ENCODE data around the gene SVIL. TPM values are rescaled to one million over a fixed set of nuclear protein-coding genes. Genes with fewer than 3 reads are reported as not detected.

The SVIL gene
- polyA plus RNA-seq, 4 donors = 6.7 to 26.4 (median 9.8) TPM

DNA sequence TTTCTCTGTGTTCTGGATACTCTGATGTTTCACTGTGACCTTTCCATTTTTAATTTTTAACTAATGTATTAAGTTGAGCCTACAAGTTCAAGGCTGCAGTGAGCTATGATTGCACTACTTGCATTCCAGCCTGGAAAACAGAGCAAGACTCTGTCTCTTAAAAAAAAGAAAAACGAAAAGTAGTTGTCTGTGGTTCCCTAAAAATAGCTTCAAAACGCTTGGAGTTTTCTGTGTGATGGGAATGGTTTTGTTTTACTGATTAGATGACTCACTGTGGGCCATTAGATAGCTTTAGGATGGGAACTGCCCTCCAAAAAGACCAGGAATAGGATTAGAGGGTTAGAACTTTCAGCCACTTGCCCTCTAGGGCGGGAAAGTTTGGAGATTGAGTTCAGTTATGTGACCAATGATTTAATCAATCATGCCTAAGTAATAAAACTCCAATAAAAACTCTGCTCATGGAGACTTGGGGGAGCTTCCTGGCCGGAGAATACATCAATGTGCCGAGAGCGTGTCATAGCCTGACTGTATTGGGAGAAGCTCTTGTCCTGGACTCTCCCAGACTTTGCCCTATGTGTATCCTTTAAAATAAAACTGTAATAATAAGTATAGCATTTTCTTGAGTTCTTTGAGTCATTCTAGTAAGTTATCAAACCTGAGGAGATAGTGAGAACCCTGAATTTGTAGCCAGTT is 198.8 kb downstream of the SVIL start:
- Histone ChIP-seq H3K4me1 (ENCODE audit: control insufficient read depth in 3 of 3, insufficient read depth in 2 of 3, low read depth in 1 of 3, low read length in 2 of 3) (no peaks in the 10 kb centered on the region), H3K36me3 (ENCODE audit: control insufficient read depth in 3 of 3, insufficient read depth in 2 of 3, low read depth in 1 of 3, low read length in 3 of 3) (peaks cover 0 to 2% (median 0%) of the 10 kb centered on the region in 3 donors), H3K4me3 (ENCODE audit: low read depth in 1 of 3, low read length in 3 of 3) (no peak overlapping the region), H3K27ac (ENCODE audit: low read depth in 1 of 3, low read length in 2 of 3) (no peak overlapping the region), H3K9me3 (ENCODE audit: control insufficient read depth in 2 of 2, insufficient read depth in 1 of 2, low read depth in 1 of 2, low read length in 1 of 2) (peaks cover 5 to 30% of the 10 kb centered on the region in 2 donors), H3K27me3 (ENCODE audit: control insufficient read depth in 3 of 3, insufficient read depth in 3 of 3, low read length in 3 of 3) (no peaks in the 10 kb centered on the region)
- DNase-seq (no peak), FAIRE-seq (no peak)
- 87 to 88% (median 88%) methylated on average over 6 of the region's 6 CpGs for WGBS, 3 donors

DNA sequence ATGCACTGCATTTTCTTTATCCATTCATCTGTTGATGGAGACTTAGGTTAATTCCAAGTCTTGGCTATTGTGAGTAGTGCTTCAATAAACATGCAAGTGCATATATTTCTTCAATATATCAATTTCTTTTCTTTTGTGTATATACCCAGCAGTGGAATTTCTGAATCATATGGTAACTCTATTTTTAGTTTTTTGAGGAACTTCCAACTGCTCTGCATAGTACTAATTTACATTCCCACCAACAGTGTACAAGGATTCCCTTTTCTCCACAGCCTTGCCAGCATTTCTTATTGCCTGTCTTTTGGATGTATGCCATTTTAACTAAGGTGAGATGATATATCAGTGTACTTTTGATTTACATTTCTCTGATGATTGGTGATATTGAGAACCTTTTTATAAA is 200.7 kb downstream of the SVIL start:
- Histone ChIP-seq H3K9me3 (ENCODE audit: control insufficient read depth in 2 of 2, insufficient read depth in 1 of 2, low read depth in 1 of 2, low read length in 1 of 2) (peaks cover 5 to 25% of the 10 kb centered on the region in 2 donors), H3K4me3 (ENCODE audit: low read depth in 1 of 3, low read length in 3 of 3) (no peak overlapping the region), H3K27me3 (ENCODE audit: control insufficient read depth in 3 of 3, insufficient read depth in 3 of 3, low read length in 3 of 3) (no peaks in the 10 kb centered on the region), H3K27ac (ENCODE audit: low read depth in 1 of 3, low read length in 2 of 3) (no peak overlapping the region), H3K36me3 (ENCODE audit: control insufficient read depth in 3 of 3, insufficient read depth in 2 of 3, low read depth in 1 of 3, low read length in 3 of 3) (peaks cover 0 to 2% (median 0%) of the 10 kb centered on the region in 3 donors), H3K4me1 (ENCODE audit: control insufficient read depth in 3 of 3, insufficient read depth in 2 of 3, low read depth in 1 of 3, low read length in 2 of 3) (no peaks in the 10 kb centered on the region)
- no peak for FAIRE-seq
- DNase-seq = no peak

DNA sequence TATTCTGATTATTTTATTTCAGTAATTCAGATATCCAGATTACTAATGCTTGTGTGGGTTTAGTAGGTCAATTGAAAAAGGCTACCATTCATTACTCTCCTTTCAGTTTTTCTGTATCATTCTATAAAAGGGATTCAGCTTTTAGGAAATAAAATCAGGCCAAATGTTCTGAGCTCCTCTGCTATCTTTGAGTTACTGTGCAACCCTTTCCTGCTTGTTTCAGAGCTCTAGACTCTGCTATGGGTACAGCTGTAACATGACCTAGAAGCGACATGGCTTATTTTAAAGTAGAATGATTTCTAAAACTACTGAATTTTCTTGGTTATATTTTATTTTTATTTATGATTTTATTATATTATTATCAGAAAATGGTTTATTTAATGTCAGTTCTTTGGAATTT is 203.1 kb downstream of the SVIL start:
- WGBS, 3 donors = 89 to 91% (median 90%) methylated on average over 1 of the region's 1 CpG

DNA sequence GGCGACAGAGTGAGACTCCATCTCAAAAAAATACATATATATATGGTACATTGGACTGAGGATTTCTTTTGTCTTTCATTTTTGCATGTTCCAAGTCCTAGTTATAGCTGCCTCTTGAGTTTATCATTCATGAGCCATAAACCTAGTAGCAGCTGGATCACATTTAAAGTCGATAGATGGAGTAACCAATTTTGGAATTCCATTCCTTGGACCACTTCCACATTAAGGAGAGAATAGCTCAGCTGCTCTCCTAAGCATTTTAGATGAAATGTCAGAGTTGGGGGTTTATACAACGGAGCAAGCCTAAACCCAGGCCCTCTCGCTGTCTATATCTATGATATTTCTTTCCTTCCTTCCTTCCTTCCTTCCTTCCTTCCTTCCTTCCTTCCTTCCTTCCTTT is 204.7 kb downstream of the SVIL start:
- FAIRE-seq = no peak
- no peaks in the 10 kb centered on the region for H3K27me3 ChIP-seq (ENCODE audit: control insufficient read depth in 3 of 3, insufficient read depth in 3 of 3, low read length in 3 of 3)
- no peaks in the 10 kb centered on the region for H3K4me1 ChIP-seq (ENCODE audit: control insufficient read depth in 3 of 3, insufficient read depth in 2 of 3, low read depth in 1 of 3, low read length in 2 of 3)
- 65 to 91% (median 73%) methylated on average over 3 to 4 of the region's 4 CpGs for WGBS, 3 donors
- H3K27ac ChIP-seq (ENCODE audit: low read depth in 1 of 3, low read length in 2 of 3) = no peak overlapping the region
- peaks cover 0 to 5% (median 0%) of the 10 kb centered on the region in 3 donors for H3K36me3 ChIP-seq (ENCODE audit: control insufficient read depth in 3 of 3, insufficient read depth in 2 of 3, low read depth in 1 of 3, low read length in 3 of 3)
- H3K9me3 ChIP-seq (ENCODE audit: control insufficient read depth in 2 of 2, insufficient read depth in 1 of 2, low read depth in 1 of 2, low read length in 1 of 2) = peaks cover 0 to 4% of the 10 kb centered on the region in 2 donors
- no peak overlapping the region for H3K4me3 ChIP-seq (ENCODE audit: low read depth in 1 of 3, low read length in 3 of 3)
- DNase-seq = no peak

More for the DNA sequence above, 203.1 kb downstream of the SVIL start:
- Histone ChIP-seq H3K9me3 (ENCODE audit: control insufficient read depth in 2 of 2, insufficient read depth in 1 of 2, low read depth in 1 of 2, low read length in 1 of 2) (peaks cover 0 to 6% of the 10 kb centered on the region in 2 donors), H3K27me3 (ENCODE audit: control insufficient read depth in 3 of 3, insufficient read depth in 3 of 3, low read length in 3 of 3) (no peaks in the 10 kb centered on the region), H3K27ac (ENCODE audit: low read depth in 1 of 3, low read length in 2 of 3) (no peak overlapping the region), H3K36me3 (ENCODE audit: control insufficient read depth in 3 of 3, insufficient read depth in 2 of 3, low read depth in 1 of 3, low read length in 3 of 3) (peaks cover 0 to 5% (median 0%) of the 10 kb centered on the region in 3 donors), H3K4me3 (ENCODE audit: low read depth in 1 of 3, low read length in 3 of 3) (no peak overlapping the region), H3K4me1 (ENCODE audit: control insufficient read depth in 3 of 3, insufficient read depth in 2 of 3, low read depth in 1 of 3, low read length in 2 of 3) (no peaks in the 10 kb centered on the region)
- peak; percentile 10 for FAIRE-seq
- DNase-seq = no peak

DNA sequence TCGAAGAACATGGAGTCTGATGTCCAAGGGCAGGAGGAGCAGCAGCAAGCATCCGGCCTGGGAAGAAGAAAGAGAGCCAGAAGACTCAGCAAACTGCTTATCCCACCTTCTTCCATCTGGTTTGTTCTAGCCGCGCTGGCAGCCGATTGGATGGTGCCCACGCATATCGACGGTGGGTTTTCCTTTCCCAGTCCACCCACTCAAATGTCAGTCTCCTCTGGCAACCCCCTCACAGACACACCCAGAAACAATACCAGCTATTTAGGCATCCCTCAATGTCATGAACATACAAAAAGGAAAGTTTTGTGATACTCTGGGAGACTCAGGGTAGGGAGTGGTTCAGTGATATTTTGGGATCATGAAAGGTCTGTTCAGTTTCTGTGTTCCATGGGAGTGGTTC is 206.3 kb downstream of the SVIL start:
- no peak for DNase-seq
- no peak overlapping the region for H3K4me3 ChIP-seq (ENCODE audit: low read depth in 1 of 3, low read length in 3 of 3)
- 89 to 94% (median 92%) methylated on average over 8 of the region's 8 CpGs for WGBS, 3 donors
- no peaks in the 10 kb centered on the region for H3K27me3 ChIP-seq (ENCODE audit: control insufficient read depth in 3 of 3, insufficient read depth in 3 of 3, low read length in 3 of 3)
- peaks cover 0 to 8% (median 0%) of the 10 kb centered on the region in 3 donors for H3K36me3 ChIP-seq (ENCODE audit: control insufficient read depth in 3 of 3, insufficient read depth in 2 of 3, low read depth in 1 of 3, low read length in 3 of 3)
- H3K27ac ChIP-seq (ENCODE audit: low read depth in 1 of 3, low read length in 2 of 3) = no peak overlapping the region
- peaks cover 0 to 14% of the 10 kb centered on the region in 2 donors for H3K9me3 ChIP-seq (ENCODE audit: control insufficient read depth in 2 of 2, insufficient read depth in 1 of 2, low read depth in 1 of 2, low read length in 1 of 2)
- no peaks in the 10 kb centered on the region for H3K4me1 ChIP-seq (ENCODE audit: control insufficient read depth in 3 of 3, insufficient read depth in 2 of 3, low read depth in 1 of 3, low read length in 2 of 3)
- FAIRE-seq = no peak

DNA sequence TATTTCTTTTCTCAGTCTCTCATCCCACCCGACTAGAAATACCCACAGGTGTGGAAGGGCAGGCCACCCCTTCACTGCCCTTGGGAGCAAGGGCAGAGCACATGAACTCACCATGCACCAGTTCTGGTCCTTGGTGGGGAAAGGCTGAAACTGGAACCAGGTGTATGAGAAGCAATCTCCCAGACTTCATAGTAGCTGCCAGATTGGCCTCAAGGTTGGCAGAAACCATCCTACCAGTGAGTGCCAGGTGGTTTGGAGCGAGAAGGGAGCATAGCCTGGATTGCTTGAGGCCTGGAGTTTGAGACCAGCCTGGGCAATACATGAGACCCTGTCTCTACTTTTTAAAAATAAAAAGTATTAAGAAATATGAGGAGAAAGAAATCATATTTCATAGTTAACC is 207.1 kb downstream of the SVIL start:
- H3K27ac ChIP-seq (ENCODE audit: low read depth in 1 of 3, low read length in 2 of 3) = no peak overlapping the region
- 86 to 93% (median 91%) methylated on average over 2 of the region's 2 CpGs for WGBS, 3 donors
- peaks cover 0 to 14% of the 10 kb centered on the region in 2 donors for H3K9me3 ChIP-seq (ENCODE audit: control insufficient read depth in 2 of 2, insufficient read depth in 1 of 2, low read depth in 1 of 2, low read length in 1 of 2)
- H3K36me3 ChIP-seq (ENCODE audit: control insufficient read depth in 3 of 3, insufficient read depth in 2 of 3, low read depth in 1 of 3, low read length in 3 of 3) = peaks cover 0 to 8% (median 0%) of the 10 kb centered on the region in 3 donors
- no peak overlapping the region for H3K4me3 ChIP-seq (ENCODE audit: low read depth in 1 of 3, low read length in 3 of 3)
- no peak for FAIRE-seq
- DNase-seq = no peak
- H3K4me1 ChIP-seq (ENCODE audit: control insufficient read depth in 3 of 3, insufficient read depth in 2 of 3, low read depth in 1 of 3, low read length in 2 of 3) = no peaks in the 10 kb centered on the region
- no peaks in the 10 kb centered on the region for H3K27me3 ChIP-seq (ENCODE audit: control insufficient read depth in 3 of 3, insufficient read depth in 3 of 3, low read length in 3 of 3)

DNA sequence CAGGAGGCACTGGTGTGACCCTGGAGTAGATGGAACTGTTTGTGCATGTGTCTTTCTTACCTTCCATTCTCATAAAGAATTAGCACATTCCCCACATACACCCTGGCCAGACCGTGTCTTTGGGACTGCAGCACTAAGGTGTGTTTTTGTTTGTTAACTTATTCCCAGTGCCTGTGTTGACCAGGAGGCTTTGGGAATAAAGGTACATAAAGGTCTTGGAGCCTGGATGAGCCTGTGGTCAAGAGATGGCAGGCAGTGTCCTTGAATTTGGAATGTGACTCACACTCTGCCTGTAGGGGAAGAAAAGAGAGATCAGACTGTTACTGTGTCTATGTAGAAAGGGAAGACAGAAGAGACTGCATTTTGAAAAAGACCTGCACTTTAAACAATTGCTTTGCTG is 208.4 kb downstream of the SVIL start:
- Histone ChIP-seq H3K4me1 (ENCODE audit: control insufficient read depth in 3 of 3, insufficient read depth in 2 of 3, low read depth in 1 of 3, low read length in 2 of 3) (no peaks in the 10 kb centered on the region), H3K4me3 (ENCODE audit: low read depth in 1 of 3, low read length in 3 of 3) (no peak overlapping the region), H3K27ac (ENCODE audit: low read depth in 1 of 3, low read length in 2 of 3) (no peak overlapping the region), H3K36me3 (ENCODE audit: control insufficient read depth in 3 of 3, insufficient read depth in 2 of 3, low read depth in 1 of 3, low read length in 3 of 3) (peaks cover 0 to 15% (median 0%) of the 10 kb centered on the region in 3 donors), H3K27me3 (ENCODE audit: control insufficient read depth in 3 of 3, insufficient read depth in 3 of 3, low read length in 3 of 3) (no peaks in the 10 kb centered on the region), H3K9me3 (ENCODE audit: control insufficient read depth in 2 of 2, insufficient read depth in 1 of 2, low read depth in 1 of 2, low read length in 1 of 2) (peaks cover 0 to 14% of the 10 kb centered on the region in 2 donors)
- 0 to 59% (median 0%) methylated on average over 1 of the region's 1 CpG for WGBS, 3 donors
- FAIRE-seq = no peak
- DNase-seq = no peak

DNA sequence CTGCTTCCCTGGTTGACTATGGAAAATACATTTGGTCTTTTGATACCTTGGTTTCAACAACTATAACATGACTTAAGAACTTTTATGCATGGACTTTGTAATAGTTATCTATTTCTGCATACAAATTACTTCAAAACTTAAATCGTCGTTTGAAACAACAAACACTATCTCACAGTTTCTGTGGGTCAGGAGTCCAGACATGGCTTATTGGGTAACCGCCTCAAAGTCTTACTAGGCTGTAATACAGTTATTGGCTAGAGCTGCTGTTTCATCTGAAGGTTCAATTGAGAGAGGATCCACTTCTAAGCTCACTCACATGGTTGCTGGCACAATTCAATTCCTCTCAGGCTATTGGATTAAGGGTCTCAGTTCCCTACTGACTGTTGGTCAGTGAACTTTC is 210.8 kb downstream of the SVIL start:
- H3K4me1 ChIP-seq (ENCODE audit: control insufficient read depth in 3 of 3, insufficient read depth in 2 of 3, low read depth in 1 of 3, low read length in 2 of 3) = no peaks in the 10 kb centered on the region
- FAIRE-seq = no peak
- 51 to 83% (median 62%) methylated on average over 3 of the region's 3 CpGs for WGBS, 3 donors
- H3K4me3 ChIP-seq (ENCODE audit: low read depth in 1 of 3, low read length in 3 of 3) = no peak overlapping the region
- peaks cover 0 to 14% of the 10 kb centered on the region in 2 donors for H3K9me3 ChIP-seq (ENCODE audit: control insufficient read depth in 2 of 2, insufficient read depth in 1 of 2, low read depth in 1 of 2, low read length in 1 of 2)
- peak; percentile 11 to 50 for DNase-seq
- H3K36me3 ChIP-seq (ENCODE audit: control insufficient read depth in 3 of 3, insufficient read depth in 2 of 3, low read depth in 1 of 3, low read length in 3 of 3) = peaks cover 0 to 27% (median 3%) of the 10 kb centered on the region in 3 donors
- H3K27ac ChIP-seq (ENCODE audit: low read depth in 1 of 3, low read length in 2 of 3) = no peak overlapping the region
- no peaks in the 10 kb centered on the region for H3K27me3 ChIP-seq (ENCODE audit: control insufficient read depth in 3 of 3, insufficient read depth in 3 of 3, low read length in 3 of 3)

DNA sequence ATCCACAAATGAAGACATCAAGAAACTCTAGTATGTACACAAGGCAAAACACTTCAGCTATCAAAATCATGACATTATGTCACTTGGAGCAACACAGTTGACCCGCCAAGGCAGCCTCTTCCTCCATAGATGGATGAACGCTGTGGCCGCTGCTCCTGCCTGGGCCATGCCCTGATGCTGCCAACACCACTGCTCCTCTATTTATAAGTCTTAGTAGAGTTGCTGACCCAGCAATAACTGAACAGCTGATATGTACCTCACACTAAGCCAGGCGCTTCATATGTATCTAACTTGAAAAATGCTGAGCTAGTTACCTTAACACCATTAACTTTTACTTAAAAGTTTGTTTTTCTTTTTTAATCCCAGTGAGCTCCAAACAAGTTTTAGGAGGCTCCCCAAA is 214.0 kb downstream of the SVIL start:
- Histone ChIP-seq H3K9me3 (ENCODE audit: control insufficient read depth in 2 of 2, insufficient read depth in 1 of 2, low read depth in 1 of 2, low read length in 1 of 2) (peaks cover 0 to 14% of the 10 kb centered on the region in 2 donors), H3K27me3 (ENCODE audit: control insufficient read depth in 3 of 3, insufficient read depth in 3 of 3, low read length in 3 of 3) (no peaks in the 10 kb centered on the region), H3K27ac (ENCODE audit: low read depth in 1 of 3, low read length in 2 of 3) (no peak overlapping the region), H3K36me3 (ENCODE audit: control insufficient read depth in 3 of 3, insufficient read depth in 2 of 3, low read depth in 1 of 3, low read length in 3 of 3) (peaks cover 0 to 27% (median 3%) of the 10 kb centered on the region in 3 donors), H3K4me3 (ENCODE audit: low read depth in 1 of 3, low read length in 3 of 3) (no peak overlapping the region), H3K4me1 (ENCODE audit: control insufficient read depth in 3 of 3, insufficient read depth in 2 of 3, low read depth in 1 of 3, low read length in 2 of 3) (no peaks in the 10 kb centered on the region)
- DNase-seq (no peak), FAIRE-seq (no peak)
- 97 to 99% (median 98%) methylated on average over 4 of the region's 4 CpGs for WGBS, 3 donors

Measured in small intestine (tissue), 7 donors.